Natural killer cell (primary cell): ENCODE data around the gene RBM46. TPM values are rescaled to one million over a fixed set of nuclear protein-coding genes. Genes with fewer than 3 reads are reported as not detected.

Experiments
- ATAC-seq, 3 donors: fragments of 150-1000 bp in 2 of 3; fragments of 200-7000 bp in 1 of 3; cut with Tn5 transposase; 1 replicate in 1 of 3; 2 replicates in 2 of 3; pipeline ENCODE4 v1.10.0; 2021; ENCODE audit warnings: mild to moderate bottlenecking in 2 of 3, moderate library complexity in 2 of 3
- DNase-seq, 2 donors: peaks; one replicate each; pipeline versions ENCODE4 v3.0.0 to v3.0.0-alpha.2; 2013 to 2021; ENCODE audit warnings: mixed read lengths in 1 of 2
- H3K27ac ChIP-seq: one replicate; pipeline ENCODE4 v1.5.1; 2013; ENCODE audit warnings: mild to moderate bottlenecking, low read length
- H3K27me3 ChIP-seq: one replicate; pipeline ENCODE4 v1.6.1; 2013; ENCODE audit warnings: low read length; ENCODE audit not compliant: control insufficient read depth, insufficient read depth
- H3K36me3 ChIP-seq: one replicate; pipeline ENCODE4 v1.6.1; 2013; ENCODE audit warnings: low read length; ENCODE audit not compliant: control insufficient read depth, insufficient read depth
- H3K4me1 ChIP-seq: one replicate; pipeline ENCODE4 v1.6.1; 2013; ENCODE audit warnings: low read length; ENCODE audit not compliant: control insufficient read depth, insufficient read depth
- H3K4me3 ChIP-seq: one replicate; pipeline ENCODE4 v1.5.1; 2013; ENCODE audit warnings: low read length
- H3K9me3 ChIP-seq: one replicate; pipeline ENCODE4 v1.6.1; 2013; ENCODE audit warnings: low read length; ENCODE audit not compliant: control insufficient read depth, insufficient read depth
- H3K27ac Mint-ChIP-seq, 2 donors: one replicate each; pipeline ENCODE4 v1.8.0; 2022; ENCODE audit warnings: mild to moderate bottlenecking in 2 of 2, mixed read lengths in 2 of 2, moderate library complexity in 1 of 2
- H3K27me3 Mint-ChIP-seq, 2 donors: one replicate each; pipeline ENCODE4 v1.8.0; 2022; ENCODE audit warnings: low read depth in 2 of 2, mixed read lengths in 2 of 2
- H3K36me3 Mint-ChIP-seq: one replicate; pipeline ENCODE4 v1.8.0; 2022; ENCODE audit warnings: mixed read lengths
- H3K4me1 Mint-ChIP-seq, 2 donors: one replicate each; pipeline ENCODE4 v1.8.0; 2022; ENCODE audit warnings: mixed read lengths in 2 of 2
- H3K4me3 Mint-ChIP-seq: one replicate; pipeline ENCODE4 v1.8.0; 2022; ENCODE audit warnings: mild to moderate bottlenecking, moderate library complexity, mixed read lengths
- H3K9me3 Mint-ChIP-seq, 2 donors: one replicate each; pipeline ENCODE4 v1.8.0; 2022; ENCODE audit warnings: mixed read lengths in 2 of 2
- CTCF ChIP-seq: fragments of 200-600 bp; IDR thresholded peaks from one replicate; pipeline ENCODE4 v1.8.0; 2022; ENCODE audit warnings: antibody characterized with exemption
- WGBS: methylation state at CpG from one replicate; pipeline ENCODE4 v1.1.7; 2013; ENCODE audit warnings: missing lambda C conversion rate; ENCODE audit not compliant: insufficient coverage; 5-methylcytosine and 5-hydroxymethylcytosine counted together
- intact Hi-C: fragments of 100-400 bp; cut with micrococcal nuclease; formaldehyde crosslinking; loops from one replicate; pipeline ENCODE4 v1.14.2; 2022
- total RNA-seq, 4 donors: library from RNA; stranded (reverse); fragments of 120-200 nt in 1 of 4; gene quantifications; one replicate each; pipeline versions ENCODE4 v1.2.3 to v1.2.4, GENCODE V29; 2013 to 2022

The RBM46 gene
- total RNA-seq, 3 donors from 2014 or later (not counting 1 experiment from before 2014, with no cell fraction given): not detected

- H3K27me3 Mint-ChIP-seq: peaks cover 0 to 10% of the 10 kb centered on the region in 2 donors
- H3K36me3 ChIP-seq: no peaks in the 10 kb centered on the region
- H3K27me3 ChIP-seq: no peaks in the 10 kb centered on the region
- intact Hi-C loops: no loop called here
- H3K9me3 ChIP-seq: no peaks in the 10 kb centered on the region
- no peak for DNase-seq
- ATAC-seq: no peak
- no peaks in the 10 kb centered on the region for H3K36me3 Mint-ChIP-seq
- H3K4me1 ChIP-seq: no peaks in the 10 kb centered on the region
- H3K9me3 Mint-ChIP-seq: peaks cover 3 to 11% of the 10 kb centered on the region in 2 donors
- TF ChIP-seq CTCF: no peak
- no peak overlapping the region for H3K27ac Mint-ChIP-seq
- no peak overlapping the region for H3K4me3 ChIP-seq
- no peak overlapping the region for H3K27ac ChIP-seq
- no peak overlapping the region for H3K4me3 Mint-ChIP-seq
- 71% methylated on average over 1 of the region's 3 CpGs for WGBS
- no peaks in the 10 kb centered on the region for H3K4me1 Mint-ChIP-seq
Observed at GRCh38 chr4:154779362-154779947, 1.6 kb upstream of the RBM46 start.

- no peaks in the 10 kb centered on the region for H3K4me1 Mint-ChIP-seq
- intact Hi-C loops: no loop called here
Observed at GRCh38 chr4:154781983-154782293, 866 bp downstream of the RBM46 start.

GRCh38 chr4:154807042-154807630 is 26.1 kb downstream of the RBM46 start:
- Histone ChIP-seq H3K4me3 (no peak overlapping the region), H3K4me1 (no peaks in the 10 kb centered on the region), H3K27ac (no peak overlapping the region), H3K36me3 (no peaks in the 10 kb centered on the region), H3K27me3 (no peaks in the 10 kb centered on the region), H3K9me3 (no peaks in the 10 kb centered on the region)
- DNase-seq (peak in 1 of 2 donors; percentile 23), ATAC-seq (no peak)
- TF ChIP-seq CTCF: no peak
- Mint-ChIP-seq H3K9me3 (no peaks in the 10 kb centered on the region), H3K4me3 (no peak overlapping the region), H3K27me3 (no peaks in the 10 kb centered on the region), H3K36me3 (no peaks in the 10 kb centered on the region), H3K27ac (no peak overlapping the region), H3K4me1 (no peaks in the 10 kb centered on the region)
- intact Hi-C loops: no loop called here
- 88% methylated on average over 1 of the region's 3 CpGs for WGBS

More at GRCh38 chr4:154781983-154782293, 866 bp downstream of the RBM46 start:
- 87% methylated on average over 18 of the region's 18 CpGs for WGBS
- DNase-seq: no peak
- Histone ChIP-seq H3K4me3 (no peak overlapping the region), H3K27ac (no peak overlapping the region), H3K9me3 (no peaks in the 10 kb centered on the region), H3K36me3 (no peaks in the 10 kb centered on the region), H3K4me1 (no peaks in the 10 kb centered on the region), H3K27me3 (no peaks in the 10 kb centered on the region)
- no peak for TF ChIP-seq CTCF
- Mint-ChIP-seq H3K36me3 (no peaks in the 10 kb centered on the region), H3K27ac (no peak overlapping the region), H3K9me3 (peaks cover 2 to 5% of the 10 kb centered on the region in 2 donors), H3K4me3 (no peak overlapping the region), H3K27me3 (peaks cover 0 to 10% of the 10 kb centered on the region in 2 donors)
- no peak for ATAC-seq

GRCh38 chr4:154818230-154818629 is 37.2 kb downstream of the RBM46 start:
- Histone ChIP-seq H3K4me3 (no peak overlapping the region), H3K27ac (no peak overlapping the region), H3K36me3 (no peaks in the 10 kb centered on the region), H3K27me3 (no peaks in the 10 kb centered on the region), H3K9me3 (no peaks in the 10 kb centered on the region), H3K4me1 (no peaks in the 10 kb centered on the region)
- intact Hi-C loops: no loop called here
- no peaks in the 10 kb centered on the region for H3K36me3 Mint-ChIP-seq
- no peak for TF ChIP-seq CTCF
- peaks cover 3 to 5% of the 10 kb centered on the region in 2 donors for H3K9me3 Mint-ChIP-seq
- no peaks in the 10 kb centered on the region for H3K4me1 Mint-ChIP-seq
- H3K27me3 Mint-ChIP-seq: no peaks in the 10 kb centered on the region
- no peak overlapping the region for H3K27ac Mint-ChIP-seq
- H3K4me3 Mint-ChIP-seq: no peak overlapping the region
- DNase-seq (no peak), ATAC-seq (no peak)
